NCI-H1105 treated with DMSO at 0.1 percent for 48 hours (cell line): Measurements from ENCODE around the gene DIAPH1.

Experiments
- DNase-seq: peaks from one replicate; lab custom pipeline; 2025; lab: John Stamatoyannopoulos, UW

The DIAPH1 gene

GRCh38 chr5:141484310-141484640, 134.5 kb downstream of the DIAPH1 start:
- no peak for DNase-seq

- DNase-seq = no peak
These were observed 134.9 kb downstream of the DIAPH1 start for GRCh38 chr5:141483902-141484301.

GRCh38 chr5:141479776-141480175, 139.0 kb downstream of the DIAPH1 start:
- DNase-seq = no peak

DNA sequence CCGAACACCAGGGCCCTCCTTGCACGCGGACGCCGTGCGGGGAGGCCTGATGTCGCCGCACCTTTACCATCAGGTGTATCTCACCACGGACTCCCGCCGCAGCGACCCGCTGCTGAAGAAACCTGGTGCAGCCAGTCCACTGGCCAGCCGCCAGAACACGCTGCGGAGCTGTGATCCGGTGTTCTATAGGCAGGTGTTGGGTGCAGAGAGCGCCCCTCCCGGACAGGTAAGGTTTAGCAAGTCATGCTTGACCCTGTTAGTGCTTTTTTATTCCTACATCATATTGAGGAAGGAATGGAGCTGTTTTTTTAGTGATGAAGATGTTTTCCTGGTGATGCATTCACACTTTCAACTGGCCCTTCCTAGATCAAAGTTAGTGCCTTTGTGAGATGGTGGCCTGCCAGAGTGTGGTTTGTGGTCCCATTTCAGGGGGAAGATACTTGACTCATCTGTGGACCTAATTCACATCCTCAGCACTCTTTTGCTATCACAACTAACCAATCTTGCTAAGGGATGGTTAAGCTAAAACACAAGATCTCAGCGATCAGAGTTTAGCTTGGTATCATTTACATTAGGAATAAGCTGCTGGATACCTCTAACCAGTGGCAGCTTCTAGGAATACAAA, 140.4 kb downstream of the DIAPH1 start:
- peak; percentile 64 for DNase-seq

DNA sequence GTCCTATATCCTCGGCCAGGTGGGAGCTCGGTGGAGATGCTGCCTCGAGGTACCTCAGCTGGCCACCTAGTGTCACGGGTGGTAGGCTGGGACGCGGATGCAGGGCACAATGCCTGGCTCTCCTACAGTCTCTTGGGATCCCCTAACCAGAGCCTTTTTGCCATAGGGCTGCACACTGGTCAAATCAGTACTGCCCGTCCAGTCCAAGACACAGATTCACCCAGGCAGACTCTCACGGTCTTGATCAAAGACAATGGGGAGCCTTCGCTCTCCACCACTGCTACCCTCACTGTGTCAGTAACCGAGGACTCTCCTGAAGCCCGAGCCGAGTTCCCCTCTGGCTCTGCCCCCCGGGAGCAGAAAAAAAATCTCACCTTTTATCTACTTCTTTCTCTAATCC, 141.0 kb downstream of the DIAPH1 start:
- DNase-seq = no peak

- DNase-seq = no peak
These were observed 141.7 kb downstream of the DIAPH1 start for GRCh38 chr5:141477044-141477575.

GRCh38 chr5:141476132-141476911, 142.5 kb downstream of the DIAPH1 start:
- peak; percentile 26 for DNase-seq

DNA sequence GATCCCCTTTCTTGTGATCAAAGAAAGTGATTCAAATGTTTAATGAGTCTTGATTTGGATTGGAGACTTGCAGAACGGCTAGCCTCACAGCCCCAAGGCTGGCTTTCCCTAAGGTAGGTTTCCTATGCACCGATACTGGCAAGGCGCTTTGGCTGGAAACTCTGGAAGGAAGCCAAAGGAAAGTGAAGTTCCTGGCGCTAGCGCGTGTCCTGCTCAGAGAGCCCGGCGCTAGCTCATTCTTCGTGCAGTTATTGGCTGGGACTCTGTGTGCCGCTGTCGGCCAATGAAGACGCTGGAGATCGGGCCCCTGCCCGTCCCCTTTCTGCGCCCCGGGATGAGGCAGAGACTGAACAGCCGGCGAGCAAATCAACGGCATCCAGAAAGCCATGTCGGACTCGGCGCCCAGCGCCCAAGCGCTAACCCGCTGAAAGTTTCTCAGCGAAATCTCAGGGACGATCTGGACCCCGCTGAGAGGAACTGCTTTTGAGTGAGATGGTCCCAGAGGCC, 143.1 kb downstream of the DIAPH1 start, which contains the start of gene PCDHGC3:
TSS of gene PCDHGC3 (plus strand) at position 342 of the 507 bp plus-strand sequence. CDS start at position 493, 151 bp downstream.
- DNase-seq = peak; percentile 80

- DNase-seq = no peak
These were observed 153.4 kb downstream of the DIAPH1 start for GRCh38 chr5:141465351-141465750.
